ENCODE data around the gene TP73.

Gene TP73

DNA sequence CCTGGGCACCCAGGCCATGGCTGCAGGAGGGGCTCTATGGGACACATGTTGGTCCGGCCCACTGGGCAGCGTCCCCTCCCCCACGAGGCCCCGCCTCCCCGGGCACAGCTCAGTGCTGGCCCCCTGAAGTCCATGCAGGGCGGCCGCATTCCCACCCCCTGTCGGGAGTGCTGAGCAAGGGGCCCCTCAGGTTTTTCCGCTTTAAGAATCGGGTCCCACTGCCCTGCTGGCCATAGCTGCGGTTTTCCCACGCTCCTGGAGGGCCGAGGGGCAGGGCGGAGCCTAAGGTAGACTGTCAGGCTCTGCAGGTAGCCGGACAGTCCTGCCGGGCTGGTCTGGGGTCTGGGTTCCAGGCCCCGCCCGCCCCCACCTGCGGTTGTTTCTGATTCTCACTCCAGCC, 56.5 kb downstream of the TP73 start:
- no peak for DNase-seq (ENCODE audit: low read depth)
- no peak overlapping the region for H3K4me3 ChIP-seq (ENCODE audit: low read depth, low read length)
- TF ChIP-seq, protein P1, sequence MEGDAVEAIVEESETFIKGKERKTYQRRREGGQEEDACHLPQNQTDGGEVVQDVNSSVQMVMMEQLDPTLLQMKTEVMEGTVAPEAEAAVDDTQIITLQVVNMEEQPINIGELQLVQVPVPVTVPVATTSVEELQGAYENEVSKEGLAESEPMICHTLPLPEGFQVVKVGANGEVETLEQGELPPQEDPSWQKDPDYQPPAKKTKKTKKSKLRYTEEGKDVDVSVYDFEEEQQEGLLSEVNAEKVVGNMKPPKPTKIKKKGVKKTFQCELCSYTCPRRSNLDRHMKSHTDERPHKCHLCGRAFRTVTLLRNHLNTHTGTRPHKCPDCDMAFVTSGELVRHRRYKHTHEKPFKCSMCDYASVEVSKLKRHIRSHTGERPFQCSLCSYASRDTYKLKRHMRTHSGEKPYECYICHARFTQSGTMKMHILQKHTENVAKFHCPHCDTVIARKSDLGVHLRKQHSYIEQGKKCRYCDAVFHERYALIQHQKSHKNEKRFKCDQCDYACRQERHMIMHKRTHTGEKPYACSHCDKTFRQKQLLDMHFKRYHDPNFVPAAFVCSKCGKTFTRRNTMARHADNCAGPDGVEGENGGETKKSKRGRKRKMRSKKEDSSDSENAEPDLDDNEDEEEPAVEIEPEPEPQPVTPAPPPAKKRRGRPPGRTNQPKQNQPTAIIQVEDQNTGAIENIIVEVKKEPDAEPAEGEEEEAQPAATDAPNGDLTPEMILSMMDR (IDR thresholded peaks at IDR 0.05; ENCODE audit: low read depth, low read length, missing control alignments), result no peak

GRCh38 chr1:3710251-3710650, 57.9 kb downstream of the TP73 start:
- TF ChIP-seq, protein P1 (IDR thresholded peaks at IDR 0.05; ENCODE audit: low read depth, low read length, missing control alignments), result no peak
- no peak overlapping the region for H3K4me3 ChIP-seq (ENCODE audit: low read depth, low read length)
- DNase-seq (ENCODE audit: low read depth), result no peak

DNA sequence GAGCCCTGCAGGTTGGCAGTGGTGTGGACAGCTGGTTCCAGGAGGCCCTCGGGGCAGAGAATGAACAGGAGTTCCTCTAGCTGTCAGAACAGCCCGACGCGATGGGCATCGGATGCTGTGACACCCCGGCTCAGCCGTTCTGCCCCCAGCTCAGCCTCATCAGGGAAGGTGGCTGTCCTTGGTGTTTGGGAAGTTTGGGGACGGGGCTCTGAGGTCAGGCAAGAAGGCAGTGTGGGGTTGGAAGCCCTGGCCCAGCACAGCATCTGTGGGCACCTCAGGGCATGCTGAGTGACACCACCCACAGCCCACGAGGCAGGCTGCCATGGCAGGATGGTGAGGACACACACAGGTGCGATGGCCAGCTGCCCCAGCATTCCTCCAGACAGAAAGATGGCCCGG, 59.1 kb downstream of the TP73 start:
- TF ChIP-seq, protein P1 (IDR thresholded peaks at IDR 0.05; ENCODE audit: low read depth, low read length, missing control alignments), result no peak
- DNase-seq (ENCODE audit: low read depth), result no peak

GRCh38 chr1:3711780-3712451, 59.6 kb downstream of the TP73 start:
- no peak overlapping the region for H3K4me3 ChIP-seq (ENCODE audit: low read depth, low read length)
- TF ChIP-seq, protein P1 (IDR thresholded peaks at IDR 0.05; ENCODE audit: low read depth, low read length, missing control alignments), result no peak
- DNase-seq (ENCODE audit: low read depth), result no peak

More for the DNA sequence above, 59.1 kb downstream of the TP73 start:
- H3K4me3 ChIP-seq (ENCODE audit: low read depth, low read length), result no peak overlapping the region

- TF ChIP-seq, protein P1 (IDR thresholded peaks at IDR 0.05; ENCODE audit: low read depth, low read length, missing control alignments), result no peak
- no peak for DNase-seq (ENCODE audit: low read depth)
- no peak overlapping the region for H3K4me3 ChIP-seq (ENCODE audit: low read depth, low read length)
These were observed 60.5 kb downstream of the TP73 start for GRCh38 chr1:3712573-3713535.

GRCh38 chr1:3713840-3714239, 61.5 kb downstream of the TP73 start:
- H3K4me3 ChIP-seq (ENCODE audit: low read depth, low read length), result no peak overlapping the region
- DNase-seq (ENCODE audit: low read depth), result no peak
- TF ChIP-seq, protein P1 (IDR thresholded peaks at IDR 0.05; ENCODE audit: low read depth, low read length, missing control alignments), result no peak

Measured in GM12864 (cell line).